ENCODE results near the gene PROC.

PROC gene

GRCh38 chr2:127418300-127419111 lies at the start of gene PROC:
Gene PROC, plus strand, starts transcription at chr2:127418427. Its CDS starts 1,516 bp downstream, at chr2:127419943.
- DNase-seq, result no peak

GRCh38 chr2:127370010-127370409 lies 48.2 kb upstream of the PROC start:
- DNase-seq, result no peak

DNA sequence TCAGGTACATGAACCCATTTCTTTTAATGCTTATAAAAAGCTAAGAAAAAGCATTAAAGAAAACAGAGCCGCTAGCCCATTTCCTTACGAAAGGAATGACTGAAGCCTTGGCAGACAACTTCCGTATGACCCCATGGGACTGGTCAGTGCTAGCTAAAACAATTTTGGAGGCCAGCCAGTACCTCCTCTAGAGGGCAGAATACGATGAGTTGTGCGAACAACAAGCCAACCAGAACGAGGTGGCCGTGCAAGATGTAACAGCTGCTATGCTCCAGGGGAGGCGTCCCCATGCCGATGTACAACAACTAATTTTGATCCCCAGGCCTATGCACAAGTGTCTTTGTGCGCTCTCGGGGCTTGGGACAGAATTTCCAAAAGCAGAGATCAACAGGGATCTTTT lies 47.2 kb upstream of the PROC start:
- DNase-seq, result no peak

GRCh38 chr2:127373362-127374083 lies 44.7 kb upstream of the PROC start:
- DNase-seq, result no peak

DNA sequence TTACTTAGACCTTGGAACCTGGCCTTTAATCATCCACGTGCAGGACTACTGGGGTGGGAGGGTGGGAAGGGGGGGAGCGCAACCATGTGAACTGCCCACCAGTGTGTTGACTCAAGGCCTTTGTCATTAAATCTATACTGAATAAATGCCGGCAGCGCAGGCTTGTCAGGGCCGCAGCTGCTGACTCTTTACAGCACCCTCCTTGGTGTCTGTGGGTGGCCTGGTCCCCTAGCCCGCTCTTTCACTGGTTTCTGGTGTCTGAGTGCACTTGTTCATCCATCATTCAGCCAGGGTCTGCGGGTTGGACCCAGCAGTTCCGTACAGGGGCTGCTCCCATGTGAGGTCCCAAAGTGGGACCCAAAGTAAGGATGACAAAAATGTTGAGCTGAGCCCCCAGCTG lies 42.0 kb upstream of the PROC start:
- DNase-seq, result no peak

GRCh38 chr2:127377262-127377661 lies 41.0 kb upstream of the PROC start:
- no peak for DNase-seq

- no peak for DNase-seq
Observed at GRCh38 chr2:127378720-127379119, 39.5 kb upstream of the PROC start.

GRCh38 chr2:127379712-127380355 lies 38.4 kb upstream of the PROC start:
- no peak for DNase-seq

DNA sequence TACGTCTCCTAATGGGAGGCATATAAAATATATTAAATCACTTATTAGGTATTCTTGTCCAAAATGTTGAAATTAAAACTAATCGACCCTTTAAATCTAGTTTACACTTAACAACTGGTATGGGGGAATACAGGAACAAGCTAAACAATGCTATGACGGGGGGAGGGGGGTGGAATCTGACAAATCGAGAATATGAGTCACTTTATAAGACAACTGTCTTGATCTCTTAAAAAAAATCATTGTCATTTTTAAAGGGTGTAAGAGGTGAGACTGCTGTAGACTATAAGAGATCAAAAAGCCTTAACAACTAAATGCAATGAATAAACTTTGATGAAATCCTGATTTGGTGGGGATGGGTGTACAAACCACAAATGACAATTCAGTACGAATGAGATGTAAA lies 36.5 kb upstream of the PROC start:
- no peak for DNase-seq

DNA sequence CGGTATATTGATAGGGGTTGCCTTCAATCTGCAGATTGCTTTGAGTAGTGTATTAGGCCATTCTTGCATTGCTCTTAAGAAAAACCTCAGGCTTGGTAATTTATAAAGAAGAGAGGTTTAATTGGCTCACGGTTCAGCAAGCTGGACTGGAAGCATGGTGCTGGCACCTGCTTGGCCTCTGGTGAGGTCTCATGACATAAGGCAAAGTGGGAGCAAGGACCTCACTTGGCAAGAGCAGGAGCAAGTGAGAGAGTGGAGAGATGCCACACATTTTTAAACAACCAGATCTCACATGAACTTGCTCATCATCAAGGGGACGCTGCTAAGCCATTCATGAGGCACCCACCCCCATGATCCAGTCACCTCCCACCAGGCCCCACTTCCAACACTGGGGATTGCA lies 35.4 kb upstream of the PROC start:
- no peak for DNase-seq

DNA sequence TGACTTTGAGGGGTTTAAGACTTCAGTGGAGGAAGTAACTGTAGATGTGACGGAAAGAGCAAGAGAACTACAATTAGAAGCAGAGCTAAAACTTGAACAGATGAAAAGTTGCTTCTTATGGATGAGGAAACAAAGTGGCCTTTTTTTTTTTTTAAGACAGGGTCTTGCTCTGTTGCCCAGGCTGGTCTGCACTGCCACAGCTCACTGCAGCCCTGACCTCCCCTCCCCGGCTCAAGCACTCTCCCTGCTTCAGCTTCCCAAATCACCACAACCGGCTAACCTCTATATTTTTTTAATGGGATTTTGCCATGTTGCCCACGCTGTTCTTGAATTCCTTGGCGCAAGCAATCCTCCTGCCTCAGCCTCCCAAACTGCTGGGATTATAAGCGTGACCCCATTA lies 33.7 kb upstream of the PROC start:
- no peak for DNase-seq

- DNase-seq, result no peak
Observed at GRCh38 chr2:127386246-127386645, 32.0 kb upstream of the PROC start.

GRCh38 chr2:127386764-127387654 lies 31.2 kb upstream of the PROC start:
- DNase-seq, result no peak

DNA sequence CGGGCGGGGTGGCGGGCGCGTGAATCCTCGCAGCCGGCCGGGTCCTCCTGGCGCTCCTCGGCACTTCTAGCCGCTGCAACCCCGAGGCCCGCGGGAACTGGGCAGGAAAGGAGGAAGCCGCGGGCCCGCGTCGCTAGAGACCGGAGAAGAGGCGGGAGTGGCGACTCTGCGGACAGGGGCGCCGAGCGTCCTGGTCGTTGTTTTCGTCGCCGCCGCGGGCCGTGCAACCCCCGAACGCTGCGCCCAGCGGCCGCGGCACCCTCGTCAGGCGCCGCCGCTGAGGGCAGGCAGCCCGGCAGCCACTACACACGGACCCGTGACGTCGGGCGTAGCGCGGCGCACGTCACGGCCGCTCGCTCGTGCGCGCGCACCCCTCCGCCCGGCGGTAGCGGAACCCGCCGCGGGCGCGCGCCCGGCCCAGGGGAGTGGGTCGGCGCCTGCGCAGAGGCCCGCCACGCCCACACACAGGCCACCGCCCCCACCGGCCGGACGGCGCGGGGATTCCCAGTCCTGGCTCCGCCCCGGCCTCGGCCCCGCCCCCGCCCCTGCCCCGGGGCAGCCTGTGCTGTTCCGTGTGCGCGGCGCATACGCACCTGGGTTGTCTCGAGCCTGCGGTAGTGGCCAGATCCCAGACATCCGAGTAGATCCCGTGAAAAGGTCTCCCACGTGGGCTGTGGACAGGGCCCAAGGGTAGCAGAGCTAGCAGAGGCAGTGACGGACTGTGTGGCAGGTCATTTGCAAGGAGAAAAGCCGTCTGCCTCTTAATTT lies 30.4 kb upstream of the PROC start, which contains the start of gene MAP3K2:
MAP3K2 (minus strand) TSS at position 321 of the 768 bp plus-strand sequence. CDS start 44,846 bp downstream, outside the sequence.
- peak; percentile 58 for DNase-seq

GRCh38 chr2:127388423-127389164 lies 29.6 kb upstream of the PROC start:
- DNase-seq, result no peak

- no peak for DNase-seq
Observed at GRCh38 chr2:127389778-127390435, 28.3 kb upstream of the PROC start.

DNA sequence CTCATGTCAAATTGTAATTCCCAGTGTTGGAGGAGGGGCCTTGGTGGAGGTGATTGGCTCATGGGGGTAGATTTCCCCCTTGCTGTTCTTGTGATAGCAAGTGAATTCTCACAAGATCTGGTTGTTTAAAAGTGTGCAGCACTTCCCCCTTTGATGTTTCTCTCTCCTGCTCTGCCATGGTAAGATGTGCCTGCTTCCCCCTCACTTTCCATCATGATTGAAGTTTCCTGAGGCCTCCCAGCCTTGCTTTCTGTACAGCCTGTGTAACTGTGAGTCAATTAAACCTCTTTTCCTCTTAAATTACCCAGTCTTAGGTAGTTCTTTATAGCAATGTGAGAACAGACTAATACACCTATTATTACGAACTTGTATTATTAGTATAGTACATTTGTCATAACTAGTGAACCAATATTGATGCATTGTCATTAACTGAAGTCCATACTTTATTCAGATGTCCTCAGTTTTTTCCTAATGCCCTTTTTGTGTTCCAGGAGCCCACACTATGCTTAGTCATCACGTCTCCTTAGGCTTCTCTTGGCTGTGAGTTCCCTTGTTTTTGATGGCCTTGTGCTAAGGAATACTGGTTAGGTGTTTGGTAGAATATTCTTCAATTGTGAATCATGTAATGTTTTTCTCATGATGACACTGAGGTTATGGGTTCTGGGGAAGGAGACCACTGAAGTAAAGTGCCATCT lies 25.9 kb upstream of the PROC start:
- DNase-seq, result no peak

GRCh38 chr2:127392828-127393578 lies 25.2 kb upstream of the PROC start:
- no peak for DNase-seq

GRCh38 chr2:127394492-127394891 lies 23.7 kb upstream of the PROC start:
- DNase-seq, result no peak
